ENCODE measurements around the gene CRADD. TPM values are rescaled to one million over a fixed set of nuclear protein-coding genes. Genes with fewer than 3 reads are reported as not detected.

Gene CRADD
- total and polyA plus RNA-seq, 2 donors (not counting 3 experiments of a cell fraction or from before 2014, with no cell fraction given) = 11.7 to 14.5 TPM

- H3K9ac ChIP-seq (replicated peaks; ENCODE audit: extremely low read depth, insufficient read depth, low read length) = no peak overlapping the region
- no peaks in the 10 kb centered on the region for H3K79me2 ChIP-seq (ENCODE audit: control insufficient read depth, insufficient read depth, low read length)
- H3K27me3 ChIP-seq (ENCODE audit: control insufficient read depth in 2 of 2, insufficient read depth in 2 of 2, low read length in 2 of 2) = no peaks in the 10 kb centered on the region
- no peak overlapping the region for H2AFZ ChIP-seq (ENCODE audit: low read depth, low read length)
- H3K36me3 ChIP-seq (ENCODE audit: control insufficient read depth in 2 of 2, extremely low read depth in 1 of 2, insufficient read depth in 2 of 2, low read length in 2 of 2) = no peaks in the 10 kb centered on the region
- H3K4me2 ChIP-seq (ENCODE audit: insufficient read depth, low read length) = no peak overlapping the region
- CTCF ChIA-PET = interaction anchor here (1.5 kb wide), 1 partner anchor 110 kb away, joined by 4 read pairs; no protein-coding TSS in a partner anchor
- H3K9me3 ChIP-seq (replicated peaks; ENCODE audit: control insufficient read depth, insufficient read depth, low read length) = no peaks in the 10 kb centered on the region
- no peaks in the 10 kb centered on the region for H4K20me1 ChIP-seq (replicated peaks; ENCODE audit: control insufficient read depth, extremely low read depth, insufficient read depth, low read length)
- intact Hi-C loops (cut with micrococcal nuclease) = no loop called here
- H3K9me1 ChIP-seq (replicated peaks; ENCODE audit: control insufficient read depth, extremely low read depth, insufficient read depth, low read length) = no peaks in the 10 kb centered on the region
- peaks cover 10% of the 10 kb centered on the region for H3K4me1 ChIP-seq (ENCODE audit: control insufficient read depth, extremely low read depth, insufficient read depth, low read length)
- no peak overlapping the region for H3K27ac ChIP-seq (ENCODE audit: insufficient read depth, low read depth, low read length)
- BruUV-seq (replicated peaks) = no TSS peak
- dilution Hi-C loops (cut with MboI; ENCODE audit: extremely low pct_ligation_motif_present, low sequenced_read_pairs) = no loop called here
- TF ChIP-seq CTCF (IDR thresholded peaks at IDR 0.05; ENCODE audit: extremely low read depth in 1 of 2, insufficient read depth in 1 of 2, low read depth in 1 of 2, low read length in 2 of 2) (no peak), MYC (IDR thresholded peaks at IDR 0.05; ENCODE audit: low read depth, low read length) (no peak), MAX (IDR thresholded peaks at IDR 0.05; ENCODE audit: insufficient read depth, insufficient read length) (no peak), POLR2A (IDR thresholded peaks at IDR 0.05; ENCODE audit: low read depth, low read length) (no peak), GATA2 (IDR thresholded peaks at IDR 0.05; ENCODE audit: insufficient read depth, insufficient read length, low read depth, low read length) (no peak), FOS (IDR thresholded peaks at IDR 0.05; ENCODE audit: borderline replicate concordance, insufficient read depth, low read length) (no peak), JUN (IDR thresholded peaks at IDR 0.05; ENCODE audit: borderline replicate concordance, insufficient read depth, insufficient read length, low read depth) (no peak), EZH2 (IDR thresholded peaks at IDR 0.05; ENCODE audit: borderline replicate concordance, low read depth, low read length, severe bottlenecking) (no peak), POLR2AphosphoS5 (IDR thresholded peaks at IDR 0.05; ENCODE audit: insufficient read depth, low read depth, low read length) (no peak)
- no peak overlapping the region for H3K4me3 ChIP-seq (replicated peaks in 1 of 3; ENCODE audit: insufficient read depth in 1 of 3, low read depth in 1 of 3, low read length in 3 of 3)
- no peak for FAIRE-seq
- no peak for DNase-seq (ENCODE audit: low read depth, low spot score)
- POLR2A ChIA-PET = no interaction called here
Observed at GRCh38 chr12:93679308-93679925, 2.2 kb downstream of the CRADD start.
